GM18526 (cell line): ENCODE results near the gene CELF2.

Experiments used
- POLR2A ChIP-seq: IDR thresholded peaks from 3 replicates; pipeline ENCODE4 v1.6.1; 2011; ENCODE audit not compliant: insufficient read length; ENCODE audit errors: extremely low read depth

Gene CELF2

DNA sequence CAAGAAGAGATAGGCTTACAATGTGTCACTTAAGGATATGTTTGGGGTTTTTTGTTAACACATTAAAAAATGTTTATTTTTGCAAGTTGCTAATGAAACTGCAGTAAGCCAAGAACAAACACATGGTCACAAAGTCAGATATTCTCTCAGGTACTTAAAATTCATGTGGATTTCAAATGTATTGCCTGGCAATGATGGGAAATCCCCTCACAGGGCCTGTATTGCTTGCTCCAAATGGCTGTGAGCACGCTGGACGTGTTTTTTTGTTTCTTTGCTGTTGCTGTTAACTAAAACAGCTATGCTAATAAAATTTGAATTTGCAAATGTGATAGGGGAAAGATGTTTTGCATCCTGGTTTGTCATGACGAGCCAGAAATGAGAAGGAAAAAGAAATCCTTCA lies 3.8 kb upstream of the CELF2 start:
- TF ChIP-seq POLR2A = no peak

DNA sequence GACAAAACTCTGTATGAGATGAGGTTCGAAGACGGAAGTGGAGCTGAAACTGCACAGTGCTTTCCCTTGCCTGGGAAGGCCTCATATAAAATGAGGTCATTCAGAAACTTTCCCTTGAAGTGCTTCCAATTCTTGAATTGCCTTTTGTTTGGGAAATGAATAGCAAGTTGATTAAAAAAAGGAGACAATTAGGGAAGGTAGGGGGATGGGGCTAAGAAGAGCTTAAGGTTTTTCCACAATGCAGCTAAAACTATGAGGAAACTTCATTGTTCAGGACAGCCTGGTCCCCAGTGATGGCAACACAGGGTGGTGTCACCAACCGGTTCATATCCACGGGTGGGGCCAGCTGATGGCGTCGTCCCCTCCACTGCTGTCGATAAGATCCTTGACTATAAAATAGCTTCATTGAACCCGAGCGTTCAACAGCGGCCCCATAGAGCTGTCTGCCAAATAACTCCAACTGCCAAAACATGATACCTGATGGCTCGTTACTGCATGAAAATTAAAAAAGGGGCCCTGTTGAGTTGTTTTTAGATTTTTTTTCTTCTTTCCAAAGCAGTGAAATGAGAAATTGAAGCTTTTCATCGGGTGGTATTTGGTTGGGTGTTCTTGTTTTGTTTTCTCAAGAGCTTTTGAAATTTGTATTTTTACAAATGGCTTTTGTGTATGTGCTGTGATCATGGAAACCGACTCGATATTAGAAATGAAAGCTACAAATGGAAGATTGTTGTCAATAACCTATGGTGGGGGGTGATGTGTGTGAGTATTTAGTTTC lies 2.8 kb upstream of the CELF2 start:
- TF ChIP-seq POLR2A = no peak

DNA sequence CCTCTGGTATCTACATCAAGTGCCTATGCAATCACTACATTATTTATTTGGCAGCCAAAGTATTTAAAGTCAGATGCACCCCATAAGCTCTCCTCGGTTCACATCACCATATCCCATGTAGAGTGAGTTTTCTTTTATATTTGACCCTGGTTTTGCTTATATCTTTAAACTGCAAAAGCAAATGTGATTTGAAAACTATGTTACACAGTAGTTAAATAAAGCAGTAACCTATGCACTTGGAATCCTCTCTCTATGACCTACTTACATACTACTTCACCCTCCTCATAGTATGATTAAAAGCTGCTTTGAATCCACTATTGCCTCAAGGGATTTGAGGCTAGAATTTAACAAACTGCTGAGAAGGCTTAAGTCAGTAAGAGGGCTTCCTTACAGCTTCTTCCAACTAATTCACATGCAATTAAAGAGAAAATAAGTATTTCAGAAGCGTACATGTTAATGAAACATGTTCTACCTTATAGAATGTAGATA lies 2.2 kb upstream of the CELF2 start:
- no peak for TF ChIP-seq POLR2A

DNA sequence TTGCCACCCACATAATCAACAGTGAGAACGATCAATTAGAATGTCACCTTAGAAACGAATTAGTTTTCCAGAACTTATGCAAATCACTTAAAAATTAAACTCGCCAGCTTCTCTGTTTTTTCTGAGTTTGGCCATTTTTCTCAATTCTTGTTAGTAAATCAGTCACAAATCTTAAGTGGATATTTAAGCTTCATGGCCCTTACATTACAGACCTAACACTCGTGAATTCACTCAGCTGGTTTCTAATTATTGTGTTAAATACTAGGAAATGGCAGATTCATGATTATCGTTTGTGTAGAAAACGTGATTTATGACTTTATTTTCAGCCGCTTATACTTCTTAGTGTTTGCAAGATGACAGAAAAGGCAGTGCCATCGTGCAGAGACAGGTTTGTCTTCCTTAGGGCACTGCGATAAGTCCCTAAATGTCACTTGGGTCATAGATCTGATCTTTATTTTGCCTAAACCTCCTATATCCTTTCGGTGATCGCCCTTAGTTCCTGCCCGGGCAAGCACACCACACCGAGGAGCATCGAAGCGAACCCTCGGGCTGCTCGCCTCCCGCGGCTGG lies 587 bp upstream of the CELF2 start:
- no peak for TF ChIP-seq POLR2A

DNA sequence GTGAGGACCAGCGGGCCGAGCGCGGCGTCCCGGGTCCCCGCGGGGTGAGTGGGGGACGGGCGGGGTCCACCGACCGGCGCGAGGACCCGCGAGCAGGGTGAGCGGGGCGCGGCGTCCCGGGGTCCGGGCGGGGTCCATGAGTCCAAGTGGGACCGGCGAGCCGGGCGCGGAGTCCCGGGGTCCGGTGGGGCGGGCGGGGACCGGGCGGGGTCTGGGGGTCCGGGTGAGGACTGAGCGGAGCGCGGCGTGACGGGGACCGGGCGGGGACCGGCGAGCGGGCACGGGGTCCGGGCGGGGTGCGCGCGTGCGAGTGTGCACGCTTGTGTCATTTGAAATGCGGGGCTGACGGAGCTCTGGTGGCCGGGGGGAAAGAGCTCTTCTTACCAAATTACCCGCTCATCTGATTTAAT lies 765 bp downstream of the CELF2 start:
- TF ChIP-seq POLR2A = no peak

DNA sequence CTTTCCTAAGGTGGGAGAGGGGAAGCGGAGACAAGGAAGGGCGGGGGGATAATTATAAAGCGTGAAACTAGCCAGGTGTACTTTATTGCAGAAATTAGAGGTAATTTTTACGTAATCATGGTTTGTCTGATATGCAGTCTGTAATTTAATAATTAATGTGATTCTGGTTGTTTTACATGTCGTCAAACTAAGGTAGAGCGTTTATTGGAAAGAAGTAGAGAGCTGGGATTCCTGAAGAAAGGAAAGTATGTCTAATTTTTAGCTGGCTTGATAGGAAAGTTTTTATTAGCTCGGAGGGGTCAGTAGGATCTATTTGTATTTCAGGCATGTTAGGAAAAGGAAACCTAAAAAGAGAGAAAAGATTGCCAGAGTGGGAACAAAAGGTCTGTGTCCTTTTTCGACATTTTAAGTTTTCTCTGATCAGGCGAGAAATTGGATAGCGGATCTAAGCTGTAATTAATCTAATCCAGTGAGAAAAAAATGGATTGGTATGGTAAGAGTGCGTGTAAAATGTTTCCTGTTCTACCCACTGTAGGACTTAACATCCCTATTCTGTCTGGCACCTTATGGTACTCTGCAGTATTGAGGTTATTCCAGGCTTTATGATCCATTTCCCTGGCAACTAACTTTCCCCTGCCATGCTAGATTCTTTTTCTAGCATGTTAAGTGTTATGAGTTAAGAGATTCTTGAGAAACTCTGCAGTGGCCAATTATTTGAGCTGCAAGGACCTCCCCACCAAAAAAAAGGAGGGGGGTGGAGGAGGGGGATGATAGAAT lies 1.4 kb downstream of the CELF2 start:
- TF ChIP-seq POLR2A = no peak

DNA sequence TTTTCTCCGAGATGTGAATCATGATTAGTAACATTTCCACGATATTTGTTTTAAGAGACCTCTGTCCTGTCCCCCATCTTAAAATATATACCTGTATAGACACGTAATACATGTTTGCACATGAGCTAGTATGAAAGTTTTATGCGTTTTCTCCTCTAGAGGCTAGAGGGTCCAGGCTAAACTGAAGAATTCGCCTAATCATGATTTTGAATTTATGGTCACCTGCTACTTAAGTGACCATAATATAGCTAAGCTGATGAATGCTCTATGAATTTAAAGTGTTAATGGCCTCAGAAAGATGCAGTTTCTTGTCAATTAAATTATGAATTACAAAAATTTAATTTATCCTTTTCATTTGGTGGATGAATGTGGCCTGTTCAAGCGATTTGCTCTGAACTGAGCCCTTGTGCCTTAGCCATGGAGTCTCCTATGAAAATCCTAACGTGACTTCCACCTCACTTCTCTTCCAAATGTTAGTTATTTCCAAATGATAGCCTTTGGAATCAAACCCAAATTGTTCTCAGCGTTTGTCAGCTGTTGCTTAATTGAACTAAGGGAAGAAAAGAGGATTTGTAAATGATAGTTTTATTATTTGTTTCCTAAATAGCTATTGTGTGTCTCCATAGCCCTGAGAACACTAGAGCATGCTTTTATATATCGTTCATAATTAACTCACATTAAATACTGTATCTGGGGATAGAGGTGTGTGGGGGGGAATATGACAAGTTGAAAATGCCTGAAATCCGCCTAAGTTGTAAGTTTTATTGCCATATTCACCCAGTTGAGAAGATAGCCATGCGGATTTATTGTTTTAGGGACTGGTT lies 2.3 kb downstream of the CELF2 start:
- no peak for TF ChIP-seq POLR2A

DNA sequence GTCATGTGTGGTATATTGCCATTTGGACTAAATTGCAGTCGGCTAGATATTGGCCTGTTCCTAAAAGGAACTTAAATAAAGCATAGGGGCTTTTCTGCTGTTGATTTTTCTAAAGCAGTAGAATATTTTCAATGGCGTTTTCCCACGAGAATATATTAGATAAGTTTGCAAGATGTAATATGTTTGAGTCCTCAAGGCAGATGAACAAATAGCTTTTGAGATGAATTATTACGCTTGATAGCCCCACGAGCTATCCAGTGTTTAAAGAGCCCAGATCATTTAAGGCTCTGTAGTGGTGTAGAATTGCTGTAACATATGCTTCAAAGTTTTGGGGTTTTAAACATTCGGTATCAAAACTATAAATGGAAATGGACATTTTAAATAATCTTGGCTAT lies 2.9 kb downstream of the CELF2 start:
- no peak for TF ChIP-seq POLR2A

DNA sequence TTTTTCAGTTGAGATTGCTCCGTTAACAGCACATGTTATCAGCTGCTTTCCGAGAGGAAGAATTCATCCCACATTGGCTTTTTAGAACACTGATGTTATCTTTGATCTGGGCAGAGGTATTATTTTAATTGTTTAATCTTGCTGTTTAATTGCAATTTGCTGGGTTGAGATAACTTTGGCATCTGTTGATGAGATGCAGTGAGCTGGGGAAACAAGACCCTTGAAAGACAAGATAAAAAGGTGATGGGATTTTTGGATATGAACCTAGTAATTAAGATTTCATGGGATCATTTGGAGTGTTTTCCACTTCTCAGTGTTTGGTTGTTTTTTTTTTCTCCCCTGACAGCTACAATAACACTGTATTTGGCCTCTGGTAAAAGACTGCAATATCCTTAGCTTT lies 4.5 kb downstream of the CELF2 start:
- TF ChIP-seq POLR2A = no peak

DNA sequence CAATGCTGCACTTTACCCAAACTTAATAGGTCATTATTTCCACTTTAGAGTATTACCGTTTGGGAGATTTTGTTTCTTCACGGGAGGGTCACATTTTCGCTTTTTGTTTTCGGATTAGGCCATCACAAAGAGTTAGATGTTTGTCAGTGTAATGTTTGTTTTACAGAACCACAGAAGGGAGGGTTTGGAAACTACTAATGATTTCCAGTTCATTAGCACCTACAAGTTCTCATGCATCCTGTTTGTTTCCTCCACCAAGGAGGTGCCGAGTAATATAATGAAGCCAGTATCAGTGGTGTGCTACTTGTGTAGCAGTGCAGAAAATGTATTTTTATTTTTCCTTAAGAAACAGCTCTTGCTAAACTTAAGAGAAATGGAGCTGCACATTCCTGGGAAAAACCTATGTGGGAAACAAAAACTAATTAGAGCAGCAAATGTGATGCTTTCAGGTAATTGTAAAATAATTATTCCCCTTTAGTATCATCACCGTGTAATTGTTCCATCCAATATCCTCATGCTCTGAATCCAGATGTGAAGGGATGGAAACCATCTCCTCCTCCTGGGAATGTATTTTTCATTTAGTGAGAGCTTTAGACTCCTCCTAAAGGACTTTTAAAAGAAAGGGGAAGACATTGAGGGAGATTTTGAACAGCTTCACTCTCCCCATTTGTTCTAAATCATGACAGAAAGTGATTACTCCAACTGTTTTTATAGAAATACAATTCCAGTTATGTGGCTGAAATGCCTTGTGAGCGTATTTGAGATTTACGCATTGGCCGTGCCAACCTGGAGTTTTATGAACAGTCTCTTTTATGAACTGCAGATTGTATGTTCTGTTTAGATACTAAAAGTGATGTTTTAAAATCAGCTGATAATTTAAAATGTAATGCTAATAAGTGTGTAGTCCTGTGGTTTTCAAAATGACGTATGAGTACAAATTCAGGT lies 5.6 kb downstream of the CELF2 start:
- TF ChIP-seq POLR2A = no peak

DNA sequence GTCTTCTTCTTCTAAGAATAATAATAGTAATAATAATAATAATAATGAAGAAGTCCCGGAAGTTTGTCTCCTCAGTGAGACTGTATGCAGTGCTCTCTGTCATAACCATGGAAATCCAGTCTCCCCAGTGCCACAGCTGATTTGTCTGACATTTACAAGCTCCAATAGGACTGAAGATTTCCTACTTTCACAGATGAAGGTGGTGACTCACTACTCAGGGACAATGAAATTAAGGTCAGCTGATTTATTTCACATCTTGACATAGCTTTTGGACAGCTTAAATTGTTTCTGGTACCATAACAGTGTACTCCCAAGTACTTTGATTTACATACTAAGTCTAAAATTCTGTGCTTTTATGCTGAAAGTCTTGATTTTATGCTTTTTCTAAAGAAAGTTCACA lies 6.9 kb downstream of the CELF2 start:
- TF ChIP-seq POLR2A = no peak

DNA sequence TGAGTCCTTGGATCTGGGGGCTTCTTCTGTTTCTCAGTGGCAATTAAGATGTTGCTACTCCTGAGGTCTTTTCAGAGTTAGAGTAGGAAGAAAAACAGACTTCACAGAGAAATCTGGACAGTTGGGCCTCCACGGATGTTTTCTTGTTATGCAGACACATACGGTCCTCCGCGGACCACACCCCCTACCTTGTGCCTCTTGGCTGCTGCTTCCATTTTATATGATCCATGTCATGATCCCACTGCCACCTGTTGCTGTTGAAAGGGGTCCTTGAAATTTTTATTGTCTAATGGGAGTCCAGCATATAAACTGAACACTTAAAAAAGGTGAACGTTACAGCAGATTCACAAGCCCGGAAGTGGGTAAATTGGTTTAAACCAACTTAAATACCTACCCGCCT lies 8.3 kb downstream of the CELF2 start:
- no peak for TF ChIP-seq POLR2A

DNA sequence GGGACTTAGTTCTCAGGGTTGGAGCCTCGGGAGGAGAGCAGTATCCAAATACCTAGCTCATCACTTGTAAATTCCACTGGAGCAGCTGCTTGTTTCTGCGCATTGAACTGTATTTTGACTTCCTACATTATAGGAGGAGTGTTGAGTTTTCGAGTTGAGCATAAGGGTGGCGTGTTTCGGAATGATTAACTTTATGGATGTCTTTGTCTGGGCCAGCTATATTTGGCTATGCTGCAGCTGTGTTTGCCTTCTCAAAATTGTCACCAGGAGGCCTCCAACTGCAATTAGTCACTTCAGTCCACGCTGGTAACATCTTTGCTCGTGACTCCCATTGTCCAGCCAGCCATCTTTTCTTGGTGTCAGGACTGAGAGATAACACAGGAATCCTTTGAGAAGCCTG lies 9.1 kb downstream of the CELF2 start:
- no peak for TF ChIP-seq POLR2A

DNA sequence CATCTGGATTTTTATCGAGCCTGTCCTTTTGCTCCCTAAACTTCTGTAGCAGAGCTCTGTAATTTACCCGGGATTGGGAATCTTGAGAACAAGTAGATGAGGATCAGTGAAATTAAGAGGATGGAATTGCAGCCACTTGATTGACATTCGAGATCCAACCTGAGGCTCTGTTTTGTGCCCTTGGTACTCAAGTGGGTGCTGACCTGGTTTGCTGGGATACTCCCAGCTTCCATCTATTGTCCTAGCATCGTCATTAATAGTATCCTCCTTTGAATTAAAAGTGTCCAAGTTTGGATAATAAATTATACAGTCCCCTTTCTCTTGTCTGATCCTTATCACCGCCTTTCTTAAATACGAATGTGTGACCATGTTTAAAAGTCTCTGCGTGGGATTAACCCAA lies 17.1 kb downstream of the CELF2 start:
- no peak for TF ChIP-seq POLR2A
